Heart left ventricle (tissue), 16 donors: ENCODE results near the gene TAAR8. TPM values are rescaled to one million over a fixed set of nuclear protein-coding genes. Genes with fewer than 3 reads are reported as not detected.

Experiments
- ATAC-seq, 4 donors: fragments of 200-7000 bp; cut with Tn5 transposase; one replicate each; pipeline ENCODE4 v1.9.1; 2020 to 2022; ENCODE audit warnings: moderate library complexity in 4 of 4, mild to moderate bottlenecking in 3 of 4, moderate number of reproducible peaks in 1 of 4
- DNase-seq, 5 donors: peaks; one replicate each; pipeline ENCODE4 v3.0.0-alpha.2; 2020
- H3K27ac ChIP-seq, 12 donors: fragments of 200-600 bp; sonication (generic) in 4 of 12; one replicate each; pipeline versions ENCODE4 v1.5.0 to v1.8.0; 2016 to 2022; ENCODE audit warnings: mild to moderate bottlenecking in 2 of 12
- H3K27me3 ChIP-seq, 9 donors: fragments of 200-600 bp; sonication (generic) in 2 of 9; one replicate each; pipeline versions ENCODE4 v1.5.1 to v1.8.0; 2016 to 2022; ENCODE audit warnings: mild to moderate bottlenecking in 3 of 9
- H3K36me3 ChIP-seq, 9 donors: fragments of 200-600 bp; sonication (generic) in 2 of 9; one replicate each; pipeline versions ENCODE4 v1.5.0 to v1.8.0; 2018 to 2022; ENCODE audit warnings: mild to moderate bottlenecking in 2 of 9
- H3K4me1 ChIP-seq, 12 donors: fragments of 200-600 bp; sonication (generic) in 4 of 12; one replicate each; pipeline versions ENCODE4 v1.5.0 to v1.8.0; 2016 to 2022; ENCODE audit warnings: mild to moderate bottlenecking in 3 of 12
- H3K4me3 ChIP-seq, 12 donors: fragments of 200-600 bp; sonication (generic) in 4 of 12; one replicate each; pipeline versions ENCODE4 v1.5.0 to v1.8.0; 2017 to 2022; ENCODE audit warnings: mild to moderate bottlenecking in 9 of 12, moderate library complexity in 4 of 12
- H3K9me3 ChIP-seq, 12 donors: fragments of 200-600 bp; sonication (generic) in 4 of 12; one replicate each; pipeline versions ENCODE4 v1.5.0 to v1.8.0; 2016 to 2022; ENCODE audit warnings: mild to moderate bottlenecking in 1 of 12
- POLR2A ChIP-seq, 2 donors: fragments of 450-650 bp; IDR thresholded peaks; one replicate each; pipeline ENCODE4 v1.6.1; 2017; ENCODE audit warnings: antibody characterized with exemption in 2 of 2, mild to moderate bottlenecking in 2 of 2, moderate library complexity in 2 of 2
- WGBS, 4 donors: extraction: QIAGEN DNeasy Blood & Tissue Kit in 2 of 4; methylation state at CpG; one replicate each; pipeline versions ENCODE4 v1.1.5 to v1.1.7; 2013 to 2018; 5-methylcytosine and 5-hydroxymethylcytosine counted together
- intact Hi-C, 10 donors: fragments of 100-400 bp; cut with DNase I; formaldehyde crosslinking; loops; one replicate each; pipeline versions ENCODE4 v1.11.1 to v1.14.2; 2022
- polyA plus RNA-seq, 2 donors: library from polyadenylated mRNA; stranded (reverse); fragments of 200-250 nt; gene quantifications; one replicate each; pipeline ENCODE4 v1.2.3, GENCODE V29; 2013
- total RNA-seq, 9 donors: library from RNA; depleted of rRNA in 2 of 9; stranded (reverse); fragments of >200 nt in 2 of 9; fragmentation: NEBNext Ultra II Directional in 3 of 9; extraction: Animal tissue kit (Norgen Biotek cat#: 25700) in 3 of 9; gene quantifications; one replicate each; pipeline versions ENCODE4 v1.1.0 to v1.2.4, GENCODE V29; 2016 to 2023
- TF ChIP-seq, protein P1 (sequence below), 12 donors: fragments of 200-600 bp; sonication (generic) in 4 of 12; IDR thresholded peaks; one replicate each; pipeline versions ENCODE4 v1.5.0 to v1.8.0; 2018 to 2022; ENCODE audit warnings: antibody characterized with exemption in 12 of 12, mild to moderate bottlenecking in 5 of 12
- donor health status: ischemic (EF 13 %, LVEDD 7.1; RV severe dilation, severe dysfunction).
- donor health status: healthy with polysubstance abuse.
- donor health status: DM: no; HTN: yes; CAD: no.
- donor health status: DM: no; HTN: no; CAD: no.
- donor health status: ischemic (EF 25% LVEDD 6.9; RV normal size, moderate dysfunction).
- donor health status: ischemic (EF 25% LVEDD 5.7; RV mildly dilated, moderate dysfunction).
- donor health status: healthy.
- donor health status: DM: yes; HTN: yes; CAD: no.
- donor health status: ischemic (EF 35%, LVEDD 5.7; RV mildly dilated, moderate dysfunction).
- donor health status: nonischemic (EF 11% LVEDD 7.7; RV severe dilation, severe dysfunction).
- donor health status: DM: yes; HTN: yes; CAD: no.
- donor health status: PGD.
- donor health status: ischemic (EF 29% LVEDD 5.4; RV normal size, mild dysfunction).
- donor health status: nonischemic (EF 23%, LVEDD 6.1; RV moderate dilation, normal function).

Gene TAAR8
- total and polyA plus RNA-seq, 11 donors: not detected

DNA sequence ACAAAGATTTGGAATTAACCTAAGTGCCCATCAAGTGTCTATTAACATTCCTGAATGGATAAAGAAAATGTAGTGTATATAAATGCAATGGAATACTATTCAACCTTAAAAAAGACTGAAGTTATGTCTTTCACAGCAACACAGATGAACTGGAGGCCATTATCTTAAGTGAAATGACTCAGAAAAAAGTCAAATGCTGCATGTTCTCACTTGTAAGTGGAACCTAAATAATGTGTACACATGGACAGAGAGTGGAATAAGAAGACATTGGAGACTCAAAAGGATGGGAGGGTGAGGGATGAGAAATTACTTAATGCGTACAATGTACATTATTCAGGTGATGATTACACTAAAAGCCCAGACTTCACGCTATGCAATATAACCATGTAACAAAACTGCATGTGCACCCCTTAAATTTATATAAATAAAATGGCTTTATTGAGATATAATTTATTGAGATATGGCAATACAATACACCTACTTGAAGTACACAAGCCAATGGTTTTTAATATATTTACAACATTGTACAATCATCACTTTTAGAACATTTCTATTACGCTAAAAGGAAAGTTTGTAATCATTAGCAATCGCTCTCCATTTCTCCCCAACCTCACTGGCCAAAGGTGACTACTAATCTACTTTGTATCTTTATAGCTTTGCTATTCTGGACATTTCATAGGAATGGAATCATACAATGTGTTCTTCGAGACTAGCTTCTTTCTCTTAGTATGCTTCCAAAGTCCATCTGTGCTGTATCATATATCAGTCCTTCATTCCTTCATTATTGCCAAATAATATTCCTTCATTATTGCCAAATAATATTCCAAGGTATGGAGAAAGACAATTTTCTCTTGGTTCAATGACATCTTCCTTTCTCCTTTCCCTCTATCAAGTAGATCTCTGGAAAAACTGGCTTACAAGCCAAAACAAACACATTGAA lies 45.3 kb upstream of the TAAR8 start:
- no peak for ATAC-seq
- no peak overlapping the region for H3K27ac ChIP-seq
- intact Hi-C loops: no loop called here
- DNase-seq: no peak
- no peaks in the 10 kb centered on the region for H3K27me3 ChIP-seq
- H3K9me3 ChIP-seq: no peaks in the 10 kb centered on the region
- H3K4me1 ChIP-seq: peaks cover 0 to 82% (median 59%) of the 10 kb centered on the region in 12 donors
- H3K36me3 ChIP-seq: peaks cover 0 to 37% (median 12%) of the 10 kb centered on the region in 9 donors
- WGBS, 4 donors: 96 to 98% (median 97%) methylated on average over 5 of the region's 5 CpGs
- H3K4me3 ChIP-seq: no peak overlapping the region
- no peak for TF ChIP-seq POLR2A (IDR thresholded peaks at IDR 0.05)
- TF ChIP-seq, protein P1, sequence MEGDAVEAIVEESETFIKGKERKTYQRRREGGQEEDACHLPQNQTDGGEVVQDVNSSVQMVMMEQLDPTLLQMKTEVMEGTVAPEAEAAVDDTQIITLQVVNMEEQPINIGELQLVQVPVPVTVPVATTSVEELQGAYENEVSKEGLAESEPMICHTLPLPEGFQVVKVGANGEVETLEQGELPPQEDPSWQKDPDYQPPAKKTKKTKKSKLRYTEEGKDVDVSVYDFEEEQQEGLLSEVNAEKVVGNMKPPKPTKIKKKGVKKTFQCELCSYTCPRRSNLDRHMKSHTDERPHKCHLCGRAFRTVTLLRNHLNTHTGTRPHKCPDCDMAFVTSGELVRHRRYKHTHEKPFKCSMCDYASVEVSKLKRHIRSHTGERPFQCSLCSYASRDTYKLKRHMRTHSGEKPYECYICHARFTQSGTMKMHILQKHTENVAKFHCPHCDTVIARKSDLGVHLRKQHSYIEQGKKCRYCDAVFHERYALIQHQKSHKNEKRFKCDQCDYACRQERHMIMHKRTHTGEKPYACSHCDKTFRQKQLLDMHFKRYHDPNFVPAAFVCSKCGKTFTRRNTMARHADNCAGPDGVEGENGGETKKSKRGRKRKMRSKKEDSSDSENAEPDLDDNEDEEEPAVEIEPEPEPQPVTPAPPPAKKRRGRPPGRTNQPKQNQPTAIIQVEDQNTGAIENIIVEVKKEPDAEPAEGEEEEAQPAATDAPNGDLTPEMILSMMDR (IDR thresholded peaks at IDR 0.05): no peak

DNA sequence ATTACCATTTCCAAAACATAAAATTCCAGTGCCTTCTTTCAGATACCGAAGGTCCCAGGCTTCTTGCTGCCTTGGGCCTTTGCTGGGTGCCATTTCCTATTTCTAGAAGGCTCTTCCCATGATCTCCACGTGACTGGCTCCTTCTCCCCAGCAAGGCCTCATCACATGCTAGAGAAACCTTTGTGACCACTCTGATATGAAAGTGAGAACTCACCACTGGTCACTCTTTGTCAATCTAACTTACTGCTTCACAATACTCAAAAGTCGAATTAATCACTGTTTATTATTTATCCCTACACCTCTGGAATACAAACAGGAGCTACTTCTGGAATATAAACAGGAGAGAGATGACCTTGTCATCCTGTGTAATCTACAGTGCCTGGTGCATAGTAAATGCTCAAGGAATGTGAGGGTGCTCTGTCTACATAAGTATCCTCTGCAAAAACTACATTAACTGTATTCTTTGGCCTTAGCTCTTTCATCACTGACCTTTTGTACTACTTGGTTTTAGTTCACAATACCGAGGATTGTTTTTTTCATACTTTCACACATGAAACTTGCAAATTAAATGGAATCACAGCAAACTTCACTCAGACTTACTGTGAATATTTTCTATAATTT lies 41.2 kb upstream of the TAAR8 start:
- peak overlapping the region in 10 of 12 donors; percentile 66 to 92 (median 86) for H3K4me3 ChIP-seq
- WGBS, 4 donors: 47 to 59% (median 54%) methylated on average over 4 of the region's 4 CpGs
- peak overlapping the region in 8 of 12 donors; percentile 6 to 94 (median 88) for H3K27ac ChIP-seq
- TF ChIP-seq POLR2A (IDR thresholded peaks at IDR 0.05): no peak
- TF ChIP-seq, protein P1 (IDR thresholded peaks at IDR 0.05): no peak
- peaks cover 0 to 18% (median 0%) of the 10 kb centered on the region in 9 donors for H3K36me3 ChIP-seq
- DNase-seq: no peak
- no peaks in the 10 kb centered on the region for H3K9me3 ChIP-seq
- peaks cover 0 to 69% (median 44%) of the 10 kb centered on the region in 12 donors for H3K4me1 ChIP-seq
- no peaks in the 10 kb centered on the region for H3K27me3 ChIP-seq
- intact Hi-C loops: loop anchor here in 2 of 10 donors (5.0 to 10.0 kb wide), 2 partner anchors 301 to 303 kb away; partner anchors contain the start of gene RPS12 (in 2 of the 2)
- no peak for ATAC-seq

DNA sequence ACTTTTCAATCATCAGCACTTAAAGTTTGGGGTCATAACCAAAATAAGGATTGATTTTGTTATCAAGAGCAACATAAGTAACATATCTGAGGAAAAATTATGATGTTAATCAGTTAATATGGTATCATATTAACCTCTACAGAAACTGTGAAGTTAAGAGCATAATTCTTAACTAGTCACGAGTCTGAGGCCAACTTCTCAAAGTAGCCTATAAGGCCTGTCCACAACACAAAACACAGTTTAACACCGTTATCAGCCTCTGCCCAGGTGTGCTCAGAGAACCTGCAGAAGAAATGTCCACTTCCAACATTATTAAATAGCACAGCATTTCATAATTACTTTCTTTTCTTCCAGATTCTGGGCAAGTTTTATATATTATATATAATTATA lies 40.6 kb upstream of the TAAR8 start:
- TF ChIP-seq POLR2A (IDR thresholded peaks at IDR 0.05): no peak
- TF ChIP-seq, protein P1 (IDR thresholded peaks at IDR 0.05): no peak
- 16 to 25% (median 24%) methylated on average over 2 of the region's 2 CpGs for WGBS, 4 donors

DNA sequence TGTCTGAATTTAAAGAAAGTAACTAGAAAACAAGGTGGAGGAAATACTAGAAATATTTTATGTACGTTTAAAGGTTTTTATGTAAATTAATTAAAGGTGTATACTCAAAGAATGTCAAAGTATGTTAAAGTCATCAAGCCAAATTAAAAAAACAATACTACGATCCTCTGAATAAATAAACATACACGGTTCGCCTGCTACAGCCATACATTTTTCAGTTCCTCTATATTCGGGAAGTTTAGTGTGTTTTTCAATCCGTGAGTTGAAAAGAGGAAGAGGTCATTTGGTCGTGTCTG lies 40.2 kb upstream of the TAAR8 start:
- DNase-seq: no peak
- H3K9me3 ChIP-seq: no peaks in the 10 kb centered on the region
- ATAC-seq: no peak
- intact Hi-C loops: loop anchor here in 2 of 10 donors (5.0 to 10.0 kb wide), 2 partner anchors 300 to 303 kb away; partner anchors contain the start of gene RPS12 (in 2 of the 2)
- H3K4me1 ChIP-seq: peaks cover 0 to 59% (median 40%) of the 10 kb centered on the region in 12 donors
- 0 to 1% (median 0%) methylated on average over 7 of the region's 7 CpGs for WGBS, 4 donors
- peaks cover 0 to 16% (median 0%) of the 10 kb centered on the region in 9 donors for H3K36me3 ChIP-seq
- H3K4me3 ChIP-seq: peak overlapping the region; percentile 55 to 92 (median 84)
- H3K27me3 ChIP-seq: no peaks in the 10 kb centered on the region
- TF ChIP-seq, protein P1 (IDR thresholded peaks at IDR 0.05): no peak
- no peak for TF ChIP-seq POLR2A (IDR thresholded peaks at IDR 0.05)
- peak overlapping the region; percentile 54 to 94 (median 90) for H3K27ac ChIP-seq

More for the DNA sequence above, 40.6 kb upstream of the TAAR8 start:
- H3K9me3 ChIP-seq: no peaks in the 10 kb centered on the region
- no peaks in the 10 kb centered on the region for H3K27me3 ChIP-seq
- peaks cover 0 to 18% (median 0%) of the 10 kb centered on the region in 9 donors for H3K36me3 ChIP-seq
- peak overlapping the region in 9 of 12 donors; percentile 85 to 94 (median 91) for H3K27ac ChIP-seq
- H3K4me3 ChIP-seq: peak overlapping the region; percentile 55 to 92 (median 84)
- ATAC-seq: no peak
- no peak for DNase-seq
- H3K4me1 ChIP-seq: peaks cover 0 to 64% (median 41%) of the 10 kb centered on the region in 12 donors
- intact Hi-C loops: loop anchor here in 2 of 10 donors (5.0 to 10.0 kb wide), 2 partner anchors 300 to 303 kb away; partner anchors contain the start of gene RPS12 (in 2 of the 2)
